GM03348 (cell line): Measurements from ENCODE around the gene EHMT1.
A peak's percentile ranks its signal among the peaks of the same experiment; 100 is the strongest.
"Not testable (repeated sequence)": the region's sequence is repeated elsewhere in the genome, so short reads cannot be mapped to it uniquely, and the experiment has no call there.

Experiments used
- DNase-seq: peaks from one replicate; pipeline ENCODE4 v3.0.0; 2012; ENCODE audit warnings: low spot score

Gene EHMT1

DNA sequence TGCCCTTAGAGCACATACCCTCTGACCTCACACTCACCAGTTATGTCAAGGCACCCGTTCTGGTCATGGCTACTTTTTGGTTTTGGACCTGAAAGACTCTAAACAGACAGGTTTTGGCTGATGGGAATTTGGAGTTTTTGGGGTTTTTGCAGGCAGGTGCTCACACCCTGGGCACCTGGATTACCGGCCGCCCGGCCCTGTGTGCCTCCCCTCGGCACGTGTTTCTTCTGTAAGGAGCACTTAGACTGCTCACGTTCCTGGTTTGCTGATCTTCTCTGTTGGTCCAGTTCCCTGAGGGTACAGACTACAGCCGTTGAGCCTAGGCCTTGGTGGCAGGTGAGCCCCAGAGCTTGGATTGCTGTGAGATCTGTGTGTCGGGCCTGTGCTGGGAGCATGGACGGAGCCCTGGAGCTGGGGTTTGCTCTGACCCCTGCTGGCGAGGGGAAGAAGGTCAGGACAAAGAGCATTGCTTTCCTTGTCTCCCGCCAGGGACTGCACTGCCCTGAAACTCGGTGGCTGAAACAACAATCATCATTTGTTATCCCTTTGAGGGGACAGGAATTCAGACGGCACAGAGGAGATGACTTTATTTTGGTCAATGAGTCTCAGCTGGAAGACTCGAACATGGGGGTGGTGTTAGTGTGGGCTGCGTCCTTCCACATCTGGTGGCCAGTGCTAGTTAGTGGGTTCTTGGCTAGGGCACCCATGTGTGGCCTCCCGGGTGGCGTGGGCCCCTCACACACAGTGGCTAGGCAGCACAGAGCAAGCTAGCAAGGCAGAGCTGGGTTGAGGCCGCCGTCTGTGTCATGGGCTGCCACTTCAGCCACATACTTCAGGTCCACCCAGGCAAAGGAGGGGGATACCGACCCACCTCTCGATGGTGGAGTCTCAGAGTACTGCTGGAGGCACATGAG, 76.4 kb downstream of the EHMT1 start:
- peak; percentile 70 for DNase-seq

DNA sequence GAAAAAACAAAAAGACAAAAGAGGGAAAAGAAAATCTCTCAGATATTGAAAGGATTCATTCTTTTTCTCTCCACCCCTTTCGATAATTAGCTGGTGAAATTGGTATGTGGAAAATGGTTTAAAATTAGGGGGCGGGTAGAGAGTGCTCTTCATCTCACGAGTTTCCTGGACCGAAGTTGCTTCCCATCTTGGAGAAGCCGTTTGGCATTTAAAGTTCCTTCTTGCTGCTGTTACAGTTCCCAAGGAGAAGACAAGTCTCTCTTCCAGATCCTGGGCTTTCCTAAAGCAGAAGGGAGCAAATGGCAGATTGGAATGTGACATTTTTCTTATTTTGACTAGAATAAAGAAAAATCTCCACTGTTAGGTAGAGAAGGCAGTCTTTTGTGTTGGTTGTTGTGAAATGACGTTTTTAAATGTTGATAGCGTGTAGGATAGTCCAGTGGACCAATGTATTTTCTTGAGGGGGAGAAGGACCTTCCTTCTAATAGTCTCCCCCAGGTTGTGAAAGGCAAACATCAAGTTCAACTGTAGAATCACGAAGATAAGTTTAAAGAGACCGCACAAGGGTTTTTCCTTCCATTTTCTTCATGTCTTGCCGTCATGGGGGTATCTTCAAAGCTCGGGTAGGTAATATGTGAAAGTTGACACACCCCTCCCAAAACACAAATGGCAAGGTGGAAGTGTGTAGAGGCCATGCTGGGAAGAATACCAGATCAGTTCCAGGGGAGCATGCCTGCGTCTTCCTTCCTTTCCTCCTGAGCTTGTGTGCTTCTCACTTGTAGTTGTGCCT, 77.5 kb downstream of the EHMT1 start:
- DNase-seq = no peak

DNA sequence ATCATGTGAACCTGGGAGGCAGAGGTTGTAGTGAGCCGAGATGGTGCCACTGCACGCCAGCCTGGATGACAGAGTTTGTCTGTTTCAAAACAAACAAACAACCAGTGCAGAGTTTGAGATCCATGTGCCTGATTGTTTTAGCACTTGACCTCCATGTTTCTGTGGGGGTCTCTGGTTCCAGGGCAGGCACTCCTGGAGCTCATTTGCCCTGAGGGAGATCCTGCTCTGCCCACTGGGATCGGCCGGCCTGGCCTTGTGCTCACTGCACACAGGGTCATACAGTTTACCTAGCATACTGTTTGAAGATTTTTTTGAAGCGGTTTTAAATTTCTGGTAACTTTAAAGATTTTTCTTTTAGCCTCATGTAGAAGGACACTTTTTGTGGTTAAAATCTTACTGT, 78.4 kb downstream of the EHMT1 start:
- no peak for DNase-seq

DNA sequence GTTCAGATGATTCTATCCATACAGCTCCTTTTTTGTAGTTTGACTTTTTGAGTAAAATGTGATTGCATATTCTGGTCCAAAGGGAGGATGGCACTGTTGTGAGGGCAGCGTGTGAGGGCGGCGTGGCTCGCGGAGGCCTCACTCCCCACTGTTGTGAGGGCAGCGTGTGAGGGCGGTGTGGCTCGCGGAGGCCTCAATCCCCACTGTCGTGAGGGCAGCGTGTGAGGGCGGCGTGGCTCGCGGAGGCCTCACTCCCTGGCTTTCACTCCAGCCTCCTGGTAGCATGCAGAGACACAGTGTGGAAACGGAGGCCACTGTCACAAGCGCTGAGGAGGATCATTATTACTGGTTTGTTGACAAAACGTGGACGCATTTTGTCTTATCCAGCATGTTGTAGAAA, 79.0 kb downstream of the EHMT1 start:
- DNase-seq = no peak

DNA sequence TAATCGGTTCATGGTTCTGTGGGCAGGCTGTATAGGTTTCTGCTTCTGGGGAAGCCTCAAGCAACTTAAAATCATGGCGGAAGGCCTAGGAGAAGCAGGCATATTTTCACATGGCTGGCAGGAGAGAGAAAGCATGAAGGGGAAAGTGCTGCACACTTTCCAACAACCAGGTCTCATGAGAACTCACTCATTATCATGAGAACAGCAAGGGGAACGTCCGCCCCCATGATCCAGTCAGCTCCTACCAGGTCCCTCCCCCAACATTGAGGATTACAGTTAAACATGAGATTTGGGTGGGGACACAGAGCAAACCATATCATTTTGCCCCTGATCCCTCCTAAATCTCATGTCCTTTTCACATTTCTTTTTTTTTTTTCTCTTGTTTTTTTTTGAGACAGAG, 82.1 kb downstream of the EHMT1 start:
- no peak for DNase-seq

DNA sequence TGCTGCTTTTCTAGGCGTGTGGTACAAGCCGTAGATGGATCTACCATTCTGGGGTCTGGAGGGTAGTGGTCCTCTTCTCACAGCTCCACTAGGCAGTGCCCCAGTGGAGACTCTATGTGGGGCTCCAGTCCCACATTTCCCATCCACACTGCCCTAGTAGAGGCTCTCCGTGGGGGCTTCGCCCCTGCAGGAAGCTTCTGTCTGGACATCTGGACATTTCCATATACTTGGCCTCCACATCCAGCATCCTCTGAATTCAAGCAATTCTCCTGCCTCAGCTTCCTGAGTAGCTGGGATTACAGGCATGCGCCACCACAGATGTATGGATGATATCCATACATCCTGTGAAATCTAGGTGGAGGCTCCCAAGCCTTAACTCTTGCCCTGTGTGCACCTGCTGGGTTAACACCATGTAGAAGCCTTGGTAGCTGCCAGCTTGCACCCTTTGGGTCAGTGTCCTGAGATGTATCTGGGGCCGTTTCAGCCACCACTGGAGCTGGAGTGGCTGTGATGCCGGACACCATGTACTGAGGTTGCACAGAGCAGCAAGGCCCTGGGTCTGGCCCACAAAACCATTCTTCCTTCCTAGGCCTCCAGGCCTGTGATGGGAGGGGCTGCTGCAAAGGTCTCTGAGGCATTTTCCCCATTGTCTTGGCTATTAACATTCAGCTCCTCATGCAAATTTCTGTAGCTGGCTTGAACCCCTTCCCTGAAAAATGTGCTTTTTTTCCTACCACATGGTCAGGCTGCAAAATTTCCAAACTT, 84.0 kb downstream of the EHMT1 start:
- no peak for DNase-seq

DNA sequence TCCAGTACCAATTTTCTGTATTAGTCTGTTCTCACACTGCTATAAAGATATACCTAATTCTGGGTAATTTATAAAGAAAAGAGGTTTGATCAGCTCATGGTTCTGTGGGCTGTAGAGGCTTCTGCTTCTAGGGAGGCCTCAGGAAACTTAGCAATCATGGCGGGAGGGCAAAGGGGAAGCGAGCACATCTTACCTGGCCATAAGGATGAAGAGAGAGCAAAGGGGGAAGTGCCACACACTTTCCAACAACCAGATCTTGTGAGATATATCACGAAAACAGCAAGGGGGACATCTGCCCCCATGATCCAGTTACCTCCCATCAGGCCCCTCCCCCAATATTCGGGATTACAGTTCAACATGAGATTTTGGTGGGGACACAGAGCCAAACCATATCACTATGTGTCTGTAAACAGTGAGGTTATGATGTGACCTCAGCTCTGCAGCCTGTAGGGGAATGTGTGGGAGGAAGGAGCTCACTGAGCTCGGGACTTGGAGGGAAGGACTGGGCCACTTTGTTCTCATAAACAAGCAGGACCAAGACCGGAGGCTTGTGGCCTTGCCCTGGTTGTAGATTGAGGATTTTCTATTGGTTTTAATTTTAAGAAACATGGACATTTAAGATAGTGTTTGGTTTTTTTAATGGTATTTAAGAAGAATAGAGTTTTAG, 85.2 kb downstream of the EHMT1 start:
- DNase-seq = no peak

DNA sequence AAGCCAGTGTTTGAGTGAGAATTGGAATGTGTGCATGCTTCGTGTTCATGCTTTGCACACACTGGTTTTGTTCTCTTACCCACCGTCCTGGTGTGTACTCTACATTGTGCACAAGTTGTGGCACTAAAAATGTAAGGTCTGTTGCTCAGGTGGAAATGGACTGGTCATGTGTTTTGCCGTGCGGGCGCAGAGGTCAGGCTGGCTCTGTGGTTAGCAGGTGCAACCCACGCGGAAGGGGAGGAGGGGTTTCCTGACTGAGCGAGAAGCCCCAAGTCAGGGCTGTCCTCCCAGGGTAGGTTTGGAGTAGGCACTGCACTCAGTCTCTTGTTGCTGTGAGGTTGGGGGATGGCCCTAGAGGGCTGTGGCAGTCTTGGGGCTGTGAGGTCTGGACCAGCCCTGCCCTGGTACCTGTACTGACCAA, 86.6 kb downstream of the EHMT1 start:
- no peak for DNase-seq

DNA sequence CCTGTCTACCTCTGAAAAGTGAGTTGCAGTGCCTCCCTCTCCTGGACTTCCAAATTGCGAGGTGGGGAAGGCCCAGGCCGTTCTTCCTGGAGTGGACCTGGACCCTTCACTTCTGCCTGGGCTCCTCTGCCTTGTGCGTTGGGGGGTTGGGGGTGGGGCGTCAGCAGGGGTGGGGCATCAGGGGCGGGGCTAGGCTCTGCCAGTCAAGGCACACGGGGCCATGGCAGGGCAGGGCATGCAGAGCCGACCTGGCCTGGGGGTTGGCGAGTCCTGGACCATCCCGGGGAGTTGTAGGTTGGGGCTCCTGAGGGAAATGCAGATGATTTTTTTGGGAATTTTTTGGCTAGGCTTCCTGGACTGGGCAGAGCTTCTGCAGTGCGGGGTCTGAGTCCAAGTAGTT, 87.1 kb downstream of the EHMT1 start:
- peak; percentile 6 for DNase-seq

DNA sequence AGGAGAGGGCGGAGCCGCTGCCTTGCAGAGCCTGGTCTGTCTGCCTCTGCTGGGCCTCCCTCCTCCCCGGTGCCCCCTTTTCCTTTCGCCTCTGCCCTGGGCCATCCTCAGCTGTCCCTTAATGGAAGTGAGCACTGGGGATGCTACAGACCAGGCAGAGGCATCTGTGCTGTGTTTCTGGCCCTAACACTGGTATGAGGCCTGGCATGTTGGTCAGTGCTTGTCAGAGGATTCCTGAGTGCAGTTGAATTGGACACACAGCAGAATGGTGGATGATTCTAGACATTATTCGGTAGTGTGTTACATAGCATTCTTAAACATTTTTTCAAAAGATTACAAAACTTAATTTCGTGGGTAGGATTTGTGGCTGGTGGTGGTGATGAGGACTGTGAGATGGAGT, 88.6 kb downstream of the EHMT1 start:
- peak; percentile 13 for DNase-seq

DNA sequence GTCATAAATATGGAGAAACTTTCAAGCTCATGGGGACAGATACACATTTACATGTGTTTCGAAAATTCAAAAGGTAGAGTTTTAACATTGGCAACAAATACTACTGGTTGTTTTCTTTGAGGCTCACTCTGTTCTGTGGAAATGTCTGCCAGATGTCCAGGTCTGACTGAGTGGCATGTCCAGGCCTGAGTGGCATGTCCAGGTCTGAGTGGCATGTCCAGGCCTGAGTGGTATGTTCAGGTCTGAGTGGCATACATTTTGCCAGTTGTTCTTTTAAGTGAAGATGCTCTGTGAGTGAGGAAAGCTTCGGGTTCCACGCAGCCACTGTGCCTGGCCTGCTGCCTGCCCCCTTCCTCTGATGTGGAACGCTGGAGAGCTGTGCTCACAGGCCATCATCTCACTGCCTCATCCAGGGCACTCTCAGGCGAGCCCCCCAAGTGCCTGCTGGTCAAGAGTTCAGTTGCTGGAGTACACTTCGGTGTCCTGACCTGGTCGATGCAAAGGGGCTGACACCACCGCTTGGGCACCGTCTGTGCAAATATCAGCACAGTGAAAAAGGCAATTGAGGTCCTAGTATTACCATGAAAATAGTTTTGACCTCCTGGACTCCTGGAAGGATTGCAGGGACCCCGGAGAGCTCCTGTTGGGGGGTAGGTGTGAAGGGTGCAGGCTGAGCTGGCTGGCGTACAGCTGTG, 89.9 kb downstream of the EHMT1 start:
- DNase-seq = no peak

DNA sequence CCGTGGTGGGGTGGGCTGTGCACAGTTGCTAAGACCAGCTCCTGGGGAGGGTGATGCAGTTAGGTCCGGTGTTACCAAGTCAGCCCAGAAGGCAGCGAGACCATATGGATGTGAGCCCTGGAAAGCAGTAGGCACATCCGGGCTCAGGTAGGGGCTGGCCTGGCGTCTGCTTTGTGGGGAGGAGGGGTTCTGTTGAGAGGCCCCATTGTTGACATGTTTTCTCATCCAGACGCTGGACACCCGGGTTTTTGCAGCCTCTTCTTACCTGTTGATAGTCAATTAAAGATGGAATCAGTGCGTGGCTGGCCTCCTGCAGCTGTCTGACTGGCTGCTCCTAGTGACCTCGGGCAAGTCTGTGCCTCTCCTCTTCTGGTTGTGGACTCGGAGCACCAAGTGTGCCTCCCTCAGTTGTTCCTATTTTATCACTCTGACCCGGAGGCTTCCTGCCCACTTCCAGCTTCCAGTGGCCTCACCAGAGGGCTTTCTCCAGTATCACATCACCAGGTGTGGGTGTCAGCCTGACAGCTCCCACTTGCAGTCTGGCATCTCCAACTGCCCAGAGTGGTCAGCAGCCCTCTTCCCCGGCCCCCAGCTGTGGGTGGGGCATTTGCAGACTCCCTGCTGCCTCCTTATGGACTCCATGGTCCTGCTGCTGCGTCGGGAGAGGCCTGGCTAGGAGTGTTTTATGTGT, 90.8 kb downstream of the EHMT1 start:
- no peak for DNase-seq

DNA sequence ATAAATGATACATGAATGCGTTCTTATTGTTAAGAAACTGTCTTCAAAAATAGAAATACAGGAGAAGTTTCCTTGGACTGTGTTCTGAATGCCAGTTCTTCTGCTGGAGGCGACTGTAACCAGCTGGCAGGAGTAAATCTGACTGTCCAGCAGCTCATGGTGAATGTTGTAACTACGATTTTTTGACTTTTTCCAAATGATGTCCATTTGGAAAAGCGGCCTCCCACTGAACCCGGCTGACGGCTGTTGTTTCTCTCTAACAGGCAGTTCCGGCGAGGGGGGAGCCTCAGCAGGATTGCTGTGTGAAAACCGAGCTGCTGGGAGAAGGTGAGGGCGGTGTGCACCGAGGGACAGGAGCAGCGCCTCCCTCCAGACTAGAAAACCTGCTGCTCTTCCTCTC, 91.9 kb downstream of the EHMT1 start:
- no peak for DNase-seq

DNA sequence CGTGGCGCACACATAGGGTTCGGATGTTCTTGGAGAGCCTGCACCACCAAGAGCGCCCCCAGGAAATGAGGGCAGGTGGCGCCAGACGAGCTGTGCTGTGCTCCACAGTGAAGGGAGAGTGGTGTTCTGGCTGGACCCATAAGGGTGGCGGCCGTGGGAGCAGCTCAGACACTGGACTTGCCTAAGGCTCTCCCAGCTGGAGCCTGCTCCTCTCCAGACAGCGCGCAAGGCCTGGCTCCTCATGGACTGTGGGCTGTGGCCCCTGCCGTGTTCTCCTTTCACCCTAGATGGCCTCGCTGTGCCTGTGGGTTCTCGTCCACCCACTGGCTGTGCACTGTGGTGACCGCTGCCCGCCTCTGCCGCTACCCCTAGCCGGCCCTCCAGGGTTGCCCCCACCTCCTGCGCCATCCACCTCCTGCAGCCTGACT, 92.9 kb downstream of the EHMT1 start:
- DNase-seq = no peak

DNA sequence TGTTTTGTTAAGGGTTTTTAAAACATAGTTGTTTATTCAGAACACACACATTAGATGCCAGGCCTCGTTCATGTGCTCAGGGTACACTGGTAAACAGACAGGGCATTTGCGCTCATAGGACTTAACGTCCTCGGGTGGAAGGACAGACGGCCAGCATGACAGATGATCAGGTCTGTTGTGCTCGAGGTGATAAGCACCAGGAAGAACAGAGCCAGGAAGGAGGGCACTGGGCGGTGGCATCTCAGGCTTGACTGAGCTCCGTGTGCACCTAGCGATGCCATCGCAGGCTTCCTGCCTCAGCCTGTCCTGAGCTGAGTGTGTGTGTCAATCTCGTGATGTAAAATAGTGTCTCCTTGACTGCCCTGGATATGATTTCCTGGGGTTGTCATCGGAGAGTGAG, 96.5 kb downstream of the EHMT1 start:
- DNase-seq = no peak

DNA sequence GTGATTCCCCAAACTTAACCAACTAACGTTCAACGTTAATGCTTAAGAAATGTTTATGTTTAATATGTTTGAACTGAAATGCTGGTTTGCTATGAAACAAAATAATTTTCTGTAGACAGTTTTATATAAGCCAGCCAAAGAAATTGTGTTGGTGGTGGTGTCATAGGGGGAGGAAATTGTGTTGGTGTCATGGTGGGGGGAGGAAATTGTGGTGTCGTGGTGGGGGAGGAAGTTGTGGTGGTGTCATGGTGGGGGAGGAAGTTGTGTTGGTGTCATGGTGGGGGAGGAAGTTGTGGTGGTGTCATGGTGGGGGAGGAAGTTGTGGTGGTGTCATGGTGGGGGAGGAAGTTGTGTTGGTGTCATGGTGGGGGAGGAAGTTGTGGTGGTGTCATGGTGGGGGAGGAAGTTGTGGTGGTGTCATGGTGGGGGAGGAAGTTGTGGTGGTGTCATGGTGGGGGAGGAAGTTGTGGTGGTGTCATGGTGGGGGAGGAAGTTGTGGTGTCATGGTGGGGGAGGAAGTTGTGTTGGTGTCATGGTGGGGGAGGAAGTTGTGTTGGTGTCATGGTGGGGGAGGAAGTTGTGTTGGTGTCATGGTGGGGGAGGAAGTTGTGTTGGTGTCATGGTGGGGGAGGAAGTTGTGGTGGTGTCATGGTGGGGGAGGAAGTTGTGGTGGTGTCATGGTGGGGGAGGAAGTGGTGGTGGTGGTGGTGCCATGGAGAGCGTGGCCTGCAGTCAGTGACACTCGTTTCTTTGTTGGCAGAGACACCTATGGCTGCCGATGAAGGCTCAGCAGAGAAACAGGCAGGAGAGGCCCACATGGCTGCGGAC, 97.3 kb downstream of the EHMT1 start:
- DNase-seq = not testable (repeated sequence)

DNA sequence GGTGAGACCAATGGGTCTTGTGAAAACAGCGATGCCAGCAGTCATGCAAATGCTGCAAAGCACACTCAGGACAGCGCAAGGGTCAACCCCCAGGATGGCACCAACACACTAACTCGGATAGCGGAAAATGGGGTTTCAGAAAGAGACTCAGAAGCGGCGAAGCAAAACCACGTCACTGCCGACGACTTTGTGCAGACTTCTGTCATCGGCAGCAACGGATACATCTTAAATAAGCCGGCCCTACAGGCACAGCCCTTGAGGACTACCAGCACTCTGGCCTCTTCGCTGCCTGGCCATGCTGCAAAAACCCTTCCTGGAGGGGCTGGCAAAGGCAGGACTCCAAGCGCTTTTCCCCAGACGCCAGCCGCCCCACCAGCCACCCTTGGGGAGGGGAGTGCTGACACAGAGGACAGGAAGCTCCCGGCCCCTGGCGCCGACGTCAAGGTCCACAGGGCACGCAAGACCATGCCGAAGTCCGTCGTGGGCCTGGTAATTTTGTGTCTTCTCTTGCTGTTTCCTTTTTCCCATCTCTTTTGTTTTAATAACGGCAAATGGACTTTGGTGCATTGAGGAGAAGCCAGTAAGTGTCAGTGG, 98.0 kb downstream of the EHMT1 start:
- no peak for DNase-seq

DNA sequence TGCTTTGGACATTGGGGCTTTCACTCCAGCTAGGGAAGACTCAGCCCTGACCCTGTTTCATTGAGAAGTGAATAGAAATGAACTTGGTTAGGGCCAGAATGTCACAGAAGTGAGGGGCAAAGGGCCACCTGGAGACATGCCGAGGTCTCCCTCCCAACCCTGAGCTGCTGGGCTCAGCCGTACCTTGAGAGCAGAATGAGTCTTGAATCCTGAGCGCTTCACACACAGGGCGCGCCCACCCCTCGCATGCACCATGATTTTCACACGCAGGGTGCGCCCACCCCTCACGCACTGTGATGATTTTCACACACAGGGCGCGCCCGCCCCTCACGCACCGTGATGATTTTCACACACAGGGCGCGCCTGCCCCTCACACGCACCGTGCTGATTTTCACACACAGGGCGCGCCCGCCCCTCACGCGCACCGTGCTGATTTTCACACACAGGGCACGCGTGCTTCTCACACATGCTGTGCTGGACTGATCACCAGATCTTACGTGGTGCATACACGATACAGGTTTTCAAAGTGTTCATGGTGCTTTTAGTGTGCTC, 99.0 kb downstream of the EHMT1 start:
- DNase-seq = no peak

DNA sequence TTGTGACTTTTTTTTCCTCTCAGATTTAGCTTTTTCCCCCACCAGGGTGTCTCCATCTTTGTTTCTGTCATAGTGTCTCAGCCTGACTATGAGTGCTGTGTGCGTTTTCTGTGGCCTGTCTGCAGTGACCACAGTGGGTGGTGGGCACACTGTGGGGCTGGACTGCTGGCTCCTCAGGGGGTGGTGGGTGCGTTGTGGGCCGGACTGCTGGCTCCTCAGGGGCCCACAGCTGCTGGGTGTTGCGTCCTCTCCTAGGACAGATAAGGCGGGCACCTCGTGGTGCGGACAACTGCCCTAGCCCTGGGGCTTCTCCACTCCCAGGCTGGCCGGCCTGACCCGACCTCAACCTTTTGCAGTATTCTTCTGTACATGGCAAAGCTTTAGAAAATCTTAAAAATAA, 100.4 kb downstream of the EHMT1 start:
- no peak for DNase-seq
